Type B pancreatic cell (in vitro differentiated cells): ENCODE results near the gene SIGLEC15. TPM values are rescaled to one million over a fixed set of nuclear protein-coding genes. Genes with fewer than 3 reads are reported as not detected.

Experiments used
- DNase-seq: peaks from one replicate; pipeline ENCODE4 v3.0.0; 2021; ENCODE audit warnings: mixed read lengths; ENCODE audit not compliant: unreplicated experiment; ENCODE audit errors: extremely low spot score
- H3K27ac Mint-ChIP-seq: 2 replicates; pipeline ENCODE4 v1.8.0; 2021; ENCODE audit warnings: mild to moderate bottlenecking, mixed read lengths
- H3K27me3 Mint-ChIP-seq: 2 replicates; pipeline ENCODE4 v1.8.0; 2021; ENCODE audit warnings: mixed read lengths
- H3K36me3 Mint-ChIP-seq: 2 replicates; pipeline ENCODE4 v1.8.0; 2021; ENCODE audit warnings: mixed read lengths
- H3K4me1 Mint-ChIP-seq: one replicate; pipeline ENCODE4 v1.8.0; 2021; ENCODE audit warnings: mixed read lengths; ENCODE audit not compliant: unreplicated experiment
- H3K4me3 Mint-ChIP-seq: 2 replicates; pipeline ENCODE4 v1.8.0; 2021; ENCODE audit warnings: mild to moderate bottlenecking, mixed read lengths
- H3K9me3 Mint-ChIP-seq: 2 replicates; pipeline ENCODE4 v1.8.0; 2021; ENCODE audit warnings: mixed read lengths
- total RNA-seq: library from RNA; stranded (reverse); gene quantifications from 2 replicates; pipeline ENCODE4 v1.2.1, GENCODE V29; 2021; ENCODE audit warnings: low replicate concordance
- TF ChIP-seq, protein P1 (sequence below): fragments of 200-600 bp; sonication (generic); conservative IDR thresholded peaks from 2 replicates; pipeline ENCODE4 v1.5.0; 2021; ENCODE audit warnings: antibody characterized with exemption, mild to moderate bottlenecking

SIGLEC15 gene
- total RNA-seq, 1 donor from 2014 or later = 0.41 TPM

DNA sequence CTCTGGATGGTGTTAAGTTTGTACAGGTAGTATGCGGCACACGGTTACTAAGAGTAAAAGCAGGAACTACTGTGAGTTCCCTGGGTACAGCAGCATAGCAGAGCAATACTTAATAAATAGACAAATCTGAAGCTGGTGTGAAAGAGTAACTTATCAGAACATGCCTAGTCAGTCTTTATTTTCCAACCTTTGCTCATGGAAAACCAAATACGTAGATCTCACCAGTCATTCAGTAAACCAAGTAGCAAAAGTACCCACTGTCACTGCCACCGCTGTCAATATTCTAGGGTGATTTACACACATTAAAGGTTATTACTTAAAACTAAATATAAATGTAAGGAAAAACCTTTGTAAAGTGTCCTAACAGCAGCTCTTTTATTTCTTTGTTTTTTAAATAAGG lies 35.0 kb downstream of the SIGLEC15 start:
- Mint-ChIP-seq H3K27ac (no peak overlapping the region), H3K4me1 (peaks cover 3% of the 10 kb centered on the region), H3K4me3 (no peak overlapping the region), H3K36me3 (peaks cover 75% of the 10 kb centered on the region), H3K27me3 (no peaks in the 10 kb centered on the region), H3K9me3 (no peaks in the 10 kb centered on the region)
- TF ChIP-seq, protein P1, sequence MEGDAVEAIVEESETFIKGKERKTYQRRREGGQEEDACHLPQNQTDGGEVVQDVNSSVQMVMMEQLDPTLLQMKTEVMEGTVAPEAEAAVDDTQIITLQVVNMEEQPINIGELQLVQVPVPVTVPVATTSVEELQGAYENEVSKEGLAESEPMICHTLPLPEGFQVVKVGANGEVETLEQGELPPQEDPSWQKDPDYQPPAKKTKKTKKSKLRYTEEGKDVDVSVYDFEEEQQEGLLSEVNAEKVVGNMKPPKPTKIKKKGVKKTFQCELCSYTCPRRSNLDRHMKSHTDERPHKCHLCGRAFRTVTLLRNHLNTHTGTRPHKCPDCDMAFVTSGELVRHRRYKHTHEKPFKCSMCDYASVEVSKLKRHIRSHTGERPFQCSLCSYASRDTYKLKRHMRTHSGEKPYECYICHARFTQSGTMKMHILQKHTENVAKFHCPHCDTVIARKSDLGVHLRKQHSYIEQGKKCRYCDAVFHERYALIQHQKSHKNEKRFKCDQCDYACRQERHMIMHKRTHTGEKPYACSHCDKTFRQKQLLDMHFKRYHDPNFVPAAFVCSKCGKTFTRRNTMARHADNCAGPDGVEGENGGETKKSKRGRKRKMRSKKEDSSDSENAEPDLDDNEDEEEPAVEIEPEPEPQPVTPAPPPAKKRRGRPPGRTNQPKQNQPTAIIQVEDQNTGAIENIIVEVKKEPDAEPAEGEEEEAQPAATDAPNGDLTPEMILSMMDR = no peak
- no peak for DNase-seq

DNA sequence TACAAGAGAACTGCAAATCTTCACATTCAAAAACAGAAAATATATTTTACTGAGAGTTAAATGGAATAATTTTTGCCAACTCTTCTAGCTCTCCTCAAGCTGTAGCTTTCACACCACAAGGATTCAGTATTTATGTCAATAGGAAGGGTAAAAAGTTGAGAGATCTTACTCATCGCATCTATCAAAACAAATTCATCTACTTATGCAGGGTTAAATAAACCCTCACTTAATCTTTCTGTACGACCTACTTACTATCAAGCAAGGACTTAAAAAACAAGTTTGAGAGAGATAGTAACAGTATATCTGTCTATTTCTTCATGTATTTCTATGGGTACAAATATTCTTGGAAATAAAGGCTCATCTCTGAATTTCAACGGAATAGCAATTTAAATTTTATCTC lies 35.5 kb downstream of the SIGLEC15 start:
- Mint-ChIP-seq H3K9me3 (no peaks in the 10 kb centered on the region), H3K4me1 (peaks cover 3% of the 10 kb centered on the region), H3K27ac (no peak overlapping the region), H3K4me3 (no peak overlapping the region), H3K36me3 (peaks cover 75% of the 10 kb centered on the region), H3K27me3 (no peaks in the 10 kb centered on the region)
- DNase-seq = no peak
- TF ChIP-seq, protein P1 = no peak

DNA sequence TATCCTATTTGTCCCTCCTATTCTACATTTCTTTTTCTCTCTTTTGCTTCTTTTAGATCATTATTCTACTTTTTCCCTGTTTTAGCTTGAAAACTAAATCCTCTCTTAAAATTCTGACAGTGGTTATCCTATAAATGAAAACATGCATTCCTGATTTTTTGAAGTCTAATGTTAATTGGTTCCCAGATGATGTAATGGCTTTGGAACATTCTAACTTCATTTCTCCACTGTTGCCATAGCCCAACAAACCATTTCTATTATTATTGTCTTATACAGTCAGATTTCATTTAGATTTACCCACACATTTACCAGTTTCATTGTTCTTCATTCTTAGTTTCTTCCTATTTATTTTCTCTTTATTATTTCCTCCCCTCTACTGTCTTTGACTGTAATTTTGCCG lies 36.5 kb downstream of the SIGLEC15 start:
- Mint-ChIP-seq H3K9me3 (no peaks in the 10 kb centered on the region), H3K27me3 (no peaks in the 10 kb centered on the region), H3K4me3 (no peak overlapping the region), H3K27ac (no peak overlapping the region), H3K36me3 (peaks cover 73% of the 10 kb centered on the region), H3K4me1 (no peaks in the 10 kb centered on the region)
- TF ChIP-seq, protein P1 = no peak
- no peak for DNase-seq

DNA sequence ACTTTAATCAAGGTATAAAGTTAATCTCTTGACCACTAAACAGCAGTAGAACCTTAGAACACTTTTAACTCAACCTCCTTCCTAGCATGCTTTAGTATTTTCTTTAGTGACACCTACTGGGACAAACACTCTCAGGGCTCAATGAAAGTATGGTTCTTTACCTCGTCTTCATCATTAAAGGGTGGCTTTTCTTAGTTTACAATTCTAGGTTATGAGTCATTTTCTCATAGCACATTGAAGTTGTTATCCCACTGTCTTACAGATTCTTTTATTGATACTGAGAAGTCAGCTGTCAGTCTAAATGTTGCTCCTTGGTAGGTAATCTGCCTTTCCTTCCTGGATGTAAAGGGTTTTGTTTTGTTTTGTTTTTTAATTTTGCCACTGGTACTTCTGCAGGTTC lies 38.0 kb downstream of the SIGLEC15 start:
- TF ChIP-seq, protein P1 = no peak
- no peaks in the 10 kb centered on the region for H3K9me3 Mint-ChIP-seq
- peaks cover 75% of the 10 kb centered on the region for H3K36me3 Mint-ChIP-seq
- H3K4me3 Mint-ChIP-seq = no peak overlapping the region
- no peak overlapping the region for H3K27ac Mint-ChIP-seq
- no peak for DNase-seq
- H3K27me3 Mint-ChIP-seq = no peaks in the 10 kb centered on the region
- H3K4me1 Mint-ChIP-seq = no peaks in the 10 kb centered on the region

DNA sequence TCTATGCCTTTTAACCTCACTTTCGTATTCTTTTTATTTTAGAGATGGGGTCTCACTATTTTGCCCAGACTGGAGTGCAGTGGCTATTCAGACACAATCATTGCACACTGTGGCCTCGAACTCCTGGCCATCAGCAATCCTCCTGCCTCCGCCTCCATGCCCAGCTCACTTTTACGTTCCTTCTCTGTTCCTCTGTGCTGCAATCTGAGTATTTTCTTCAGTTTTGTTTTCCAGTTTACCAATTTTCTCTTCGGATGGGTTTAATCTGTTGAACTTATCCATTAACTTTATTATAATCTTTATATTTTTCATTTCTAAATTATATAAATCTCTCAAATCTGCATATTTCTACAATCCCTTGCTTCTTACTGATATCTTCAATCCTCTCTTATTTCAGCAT lies 38.6 kb downstream of the SIGLEC15 start:
- Mint-ChIP-seq H3K4me1 (no peaks in the 10 kb centered on the region), H3K27me3 (no peaks in the 10 kb centered on the region), H3K4me3 (no peak overlapping the region), H3K36me3 (peaks cover 69% of the 10 kb centered on the region), H3K27ac (no peak overlapping the region), H3K9me3 (no peaks in the 10 kb centered on the region)
- DNase-seq = no peak
- TF ChIP-seq, protein P1 = no peak

DNA sequence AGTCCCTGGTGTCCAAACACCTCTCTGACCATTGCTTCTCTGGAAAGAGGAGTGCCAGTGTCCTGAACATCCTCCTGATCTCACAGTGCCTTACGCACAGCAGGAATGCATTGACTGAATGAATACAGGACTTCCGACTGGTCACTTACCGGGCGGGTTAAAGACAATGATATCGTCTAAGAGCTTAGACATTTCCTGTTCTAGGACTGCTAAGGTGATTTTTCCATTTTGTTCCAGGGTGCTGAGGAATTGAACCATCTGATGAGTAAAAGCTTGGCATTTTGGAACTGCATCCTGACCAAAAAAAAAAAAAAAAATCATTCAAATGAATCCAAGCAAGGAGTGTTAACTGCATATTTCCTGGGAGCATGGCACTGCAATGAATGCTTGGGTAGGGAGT lies 40.0 kb downstream of the SIGLEC15 start:
- H3K36me3 Mint-ChIP-seq = peaks cover 66% of the 10 kb centered on the region

More for the DNA sequence above, 40.0 kb downstream of the SIGLEC15 start:
- Mint-ChIP-seq H3K4me3 (no peak overlapping the region), H3K9me3 (no peaks in the 10 kb centered on the region), H3K27ac (no peak overlapping the region), H3K4me1 (no peaks in the 10 kb centered on the region), H3K27me3 (no peaks in the 10 kb centered on the region)
- TF ChIP-seq, protein P1 = no peak
- no peak for DNase-seq
